C4-2B (cell line): Measurements from ENCODE around the gene PLXNA2.

Experiments used
- H3K27ac ChIP-seq: fragments of 450-650 bp; 2 replicates; pipeline ENCODE4 v1.5.1; 2017
- CTCF ChIP-seq: fragments of 450-650 bp; conservative IDR thresholded peaks from 2 replicates; pipeline ENCODE4 v1.5.1; 2017; ENCODE audit warnings: mild to moderate bottlenecking
- ZFX ChIP-seq: fragments of 450-650 bp; IDR thresholded peaks from 2 replicates; pipeline ENCODE4 v1.6.1; 2017

PLXNA2 gene

GRCh38 chr1:207995576-207995975 is 248.6 kb downstream of the PLXNA2 start:
- no peak overlapping the region for H3K27ac ChIP-seq
- TF ChIP-seq ZFX = no peak
- TF ChIP-seq CTCF = no peak

GRCh38 chr1:207993477-207994445 is 250.4 kb downstream of the PLXNA2 start:
- TF ChIP-seq ZFX = no peak
- TF ChIP-seq CTCF = peak; percentile 72

GRCh38 chr1:207992677-207993236 is 251.4 kb downstream of the PLXNA2 start:
- H3K27ac ChIP-seq = no peak overlapping the region
- TF ChIP-seq ZFX (no peak), CTCF (no peak)

More at GRCh38 chr1:207993477-207994445, 250.4 kb downstream of the PLXNA2 start:
- H3K27ac ChIP-seq = no peak overlapping the region

- no peak for TF ChIP-seq CTCF
- no peak for TF ChIP-seq ZFX
- H3K27ac ChIP-seq = no peak overlapping the region
These were observed 252.6 kb downstream of the PLXNA2 start for GRCh38 chr1:207991583-207992026.

GRCh38 chr1:207990876-207991582 is 253.2 kb downstream of the PLXNA2 start:
- TF ChIP-seq ZFX (no peak), CTCF (no peak)
- H3K27ac ChIP-seq = no peak overlapping the region

GRCh38 chr1:207990455-207990854 is 253.7 kb downstream of the PLXNA2 start:
- TF ChIP-seq CTCF (no peak), ZFX (no peak)
- H3K27ac ChIP-seq = no peak overlapping the region
